Measurements from ENCODE around the gene CCL27.
A peak's percentile ranks its signal among the peaks of the same experiment; 100 is the strongest.

CCL27 gene

GRCh38 chr9:34662526-34663302 is at the start of gene CCL27:
CCL27 (minus strand) TSS chr9:34662657; CDS start chr9:34662633, 24 bp downstream.
- DNase-seq = peak; percentile 32

GRCh38 chr9:34712140-34712539 is 49.7 kb upstream of the CCL27 start:
- no peak for DNase-seq

DNA sequence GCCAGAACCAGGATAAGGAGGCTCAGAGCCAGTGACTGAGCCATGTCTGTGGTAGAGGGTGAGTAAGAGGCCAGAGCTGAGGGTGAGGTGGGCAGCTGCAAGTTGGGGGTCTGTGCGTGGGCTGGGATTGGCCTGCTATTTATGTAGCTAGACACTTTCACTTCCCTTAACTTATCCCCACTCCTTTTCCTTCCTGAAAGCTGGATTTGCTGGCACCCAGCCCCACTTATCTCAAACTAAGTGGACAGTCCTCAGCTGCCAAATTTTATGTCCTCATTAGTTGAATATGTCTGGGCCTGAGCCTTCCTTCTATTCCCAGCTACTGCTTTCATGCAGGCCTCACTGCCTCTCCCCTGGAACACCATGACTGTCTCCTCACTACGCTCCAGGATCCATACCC is 47.6 kb upstream of the CCL27 start, which contains the start of gene CCL21:
TSS of gene CCL21 (minus strand) at position 114 of the 400 bp plus-strand sequence. CDS start at position 44, 70 bp downstream.
- no peak for DNase-seq

- no peak for DNase-seq
Observed at GRCh38 chr9:34709196-34709978, 46.9 kb upstream of the CCL27 start.

GRCh38 chr9:34707130-34707529 is 44.7 kb upstream of the CCL27 start:
- DNase-seq = no peak

DNA sequence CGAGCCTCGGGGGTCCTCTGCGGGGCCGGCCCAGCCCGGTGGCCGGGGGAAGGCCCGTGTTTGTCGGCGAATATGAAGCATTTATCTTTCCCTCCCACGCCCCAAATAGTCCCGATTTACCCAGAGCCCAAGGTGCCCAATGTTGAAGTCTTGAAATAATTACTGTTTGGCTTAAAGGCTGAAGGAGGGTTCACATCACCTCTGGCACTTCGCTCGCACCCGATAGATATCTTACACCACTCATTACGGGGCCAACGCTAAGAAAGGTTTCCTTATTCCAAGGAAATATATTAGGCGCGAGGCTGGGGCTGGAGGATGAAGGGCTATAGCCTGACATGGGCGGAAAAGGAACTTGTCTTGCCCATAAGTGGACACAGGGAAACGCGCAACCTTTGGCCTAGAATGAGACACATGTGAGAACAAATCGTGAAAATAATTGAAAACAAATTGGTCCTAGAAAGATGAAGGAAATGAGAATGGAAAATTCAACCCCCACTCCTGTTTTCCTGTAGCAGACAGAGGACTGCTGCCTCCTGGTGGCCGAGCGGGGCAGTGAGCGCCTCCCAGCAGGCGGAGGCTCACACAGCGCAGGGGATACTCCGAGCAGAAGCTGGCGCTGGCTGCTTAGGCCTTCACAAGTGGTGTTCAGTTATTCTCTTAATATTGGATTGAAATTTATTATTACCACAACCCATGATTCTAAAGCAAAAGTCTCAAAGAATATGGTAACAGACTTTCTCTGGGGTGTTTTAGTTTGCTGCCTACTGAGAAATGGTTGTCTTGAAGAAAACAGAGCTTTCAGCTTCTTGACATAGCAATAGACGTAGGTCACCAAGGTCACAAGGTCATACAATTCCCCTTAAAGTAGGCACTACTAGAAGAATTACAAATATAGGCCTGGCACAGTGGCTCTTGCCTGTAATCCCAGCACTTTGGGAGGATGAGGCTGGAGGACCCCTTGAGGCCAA is 39.6 kb upstream of the CCL27 start:
- DNase-seq = peak; percentile 88

DNA sequence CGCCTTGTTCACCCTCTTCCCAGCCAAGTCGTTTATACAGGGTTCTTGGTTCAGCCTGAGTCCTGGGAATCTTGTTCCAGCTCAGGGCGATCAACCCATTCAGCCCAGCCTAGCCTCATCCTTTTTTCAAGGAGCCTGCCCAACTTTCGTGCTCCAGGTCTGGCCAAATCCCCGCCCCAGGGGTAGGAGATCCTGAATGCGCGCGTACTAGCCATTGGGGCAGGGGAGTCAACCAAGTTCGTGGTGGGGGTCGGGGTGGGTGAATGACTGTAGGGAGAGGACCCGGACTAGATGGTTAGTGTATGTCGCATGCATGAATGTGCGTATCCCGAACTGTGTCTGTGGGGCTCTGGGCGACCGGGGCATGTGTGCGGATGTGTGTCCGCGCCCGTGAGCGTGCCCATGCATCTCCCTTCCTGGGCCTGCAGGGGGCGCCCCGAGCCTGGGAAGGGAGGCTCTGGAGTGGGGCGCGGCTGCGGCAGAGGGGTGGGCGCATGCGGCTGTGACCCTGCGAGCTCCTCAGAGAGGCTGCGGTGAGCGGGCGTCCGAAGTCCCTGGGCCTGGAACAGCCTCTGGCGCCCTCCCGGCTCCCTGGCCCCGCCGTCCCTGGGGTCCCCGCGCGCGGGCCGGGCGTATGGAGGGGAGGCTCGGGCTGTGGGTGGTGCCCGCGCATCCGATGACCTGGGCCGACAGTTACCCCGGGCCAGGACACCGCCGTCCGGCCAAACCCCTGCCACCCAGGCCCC is 38.7 kb upstream of the CCL27 start:
- DNase-seq = peak; percentile 81

DNA sequence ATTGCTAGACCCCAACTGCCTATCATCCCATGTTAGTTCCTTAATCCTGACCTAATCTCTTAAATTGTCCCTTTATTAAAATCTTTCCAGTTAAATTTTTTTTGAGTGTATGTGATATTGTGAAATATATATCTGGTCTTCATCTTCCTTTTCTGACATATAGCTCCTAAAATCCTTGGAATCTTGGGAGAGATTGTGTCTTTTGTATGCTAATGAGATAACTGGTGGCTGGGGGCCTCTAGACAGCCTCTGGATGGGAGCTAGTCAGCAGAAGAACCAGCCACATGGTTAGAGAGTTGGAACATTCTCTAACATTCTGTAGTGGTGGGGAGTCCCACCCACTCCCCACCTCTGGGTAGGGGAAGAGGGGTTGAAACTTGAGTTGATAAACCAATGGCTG is 32.4 kb upstream of the CCL27 start:
- no peak for DNase-seq

DNA sequence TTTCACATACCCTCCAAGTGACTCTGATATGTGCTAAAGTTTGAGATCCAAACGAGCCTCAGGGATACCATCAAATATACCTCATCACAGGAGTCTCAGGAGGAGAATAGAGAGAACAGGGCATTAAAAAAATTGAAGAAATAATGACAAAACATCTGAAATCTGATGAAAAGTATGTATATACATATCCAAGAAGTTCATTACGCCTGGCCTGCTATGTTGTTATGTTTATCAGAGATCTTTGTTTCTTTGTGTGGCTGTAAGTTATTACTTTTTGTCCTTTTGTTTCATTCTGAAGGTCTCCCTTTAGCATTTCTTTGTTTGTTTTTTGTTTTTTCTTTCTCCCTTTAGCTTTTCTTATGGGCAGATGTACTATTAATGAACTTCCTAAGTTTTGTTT is 31.1 kb upstream of the CCL27 start:
- no peak for DNase-seq

- no peak for DNase-seq
Observed at GRCh38 chr9:34691936-34692315, 29.5 kb upstream of the CCL27 start.

GRCh38 chr9:34690983-34691935 is 28.8 kb upstream of the CCL27 start, which contains the start of gene CCL19:
CCL19 (minus strand) TSS chr9:34691276; CDS start chr9:34691139, 137 bp downstream.
- DNase-seq = no peak

- DNase-seq = no peak
Observed at GRCh38 chr9:34689512-34689911, 27.1 kb upstream of the CCL27 start.

GRCh38 chr9:34689116-34689470 is 26.6 kb upstream of the CCL27 start:
- DNase-seq = no peak

- no peak for DNase-seq
Observed at GRCh38 chr9:34688329-34689115, 26.1 kb upstream of the CCL27 start.

DNA sequence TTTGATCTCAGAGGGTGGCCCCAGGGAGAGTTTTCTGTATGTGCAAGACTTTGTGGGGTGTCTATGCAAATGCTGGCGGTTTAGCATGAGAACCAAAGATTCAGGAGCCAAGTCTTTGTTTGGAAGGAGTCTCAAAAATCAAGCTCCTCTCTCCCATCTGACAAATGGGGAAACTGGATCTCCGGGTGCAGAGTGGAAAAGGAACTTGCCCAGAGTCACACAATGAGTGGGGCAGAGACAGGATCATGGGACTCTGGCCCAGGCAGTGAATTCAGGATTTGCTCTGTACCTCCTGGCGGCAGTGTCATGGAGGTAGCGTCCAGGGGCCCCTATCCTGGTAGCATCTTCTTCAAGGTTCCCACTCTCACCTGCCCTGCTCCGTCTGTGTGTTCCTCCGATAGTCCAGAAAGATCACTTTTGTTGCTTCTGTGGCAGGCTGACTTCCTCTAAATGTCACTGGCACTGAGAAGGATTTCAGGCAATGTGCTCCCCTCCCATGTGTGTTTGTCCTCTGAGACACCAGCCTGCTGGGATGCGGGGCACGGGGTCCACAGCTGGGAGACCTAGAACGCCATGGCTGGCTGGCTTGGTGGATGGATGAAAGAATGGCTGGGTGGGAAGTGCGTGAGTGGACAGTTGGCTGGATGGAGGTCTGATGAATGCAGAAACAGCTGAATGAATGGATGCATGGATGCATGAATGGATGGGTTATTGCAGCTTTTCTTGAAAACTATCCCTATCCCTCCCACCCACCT is 25.0 kb upstream of the CCL27 start:
- DNase-seq = no peak

- no peak for DNase-seq
Observed at GRCh38 chr9:34686732-34687131, 24.3 kb upstream of the CCL27 start.

DNA sequence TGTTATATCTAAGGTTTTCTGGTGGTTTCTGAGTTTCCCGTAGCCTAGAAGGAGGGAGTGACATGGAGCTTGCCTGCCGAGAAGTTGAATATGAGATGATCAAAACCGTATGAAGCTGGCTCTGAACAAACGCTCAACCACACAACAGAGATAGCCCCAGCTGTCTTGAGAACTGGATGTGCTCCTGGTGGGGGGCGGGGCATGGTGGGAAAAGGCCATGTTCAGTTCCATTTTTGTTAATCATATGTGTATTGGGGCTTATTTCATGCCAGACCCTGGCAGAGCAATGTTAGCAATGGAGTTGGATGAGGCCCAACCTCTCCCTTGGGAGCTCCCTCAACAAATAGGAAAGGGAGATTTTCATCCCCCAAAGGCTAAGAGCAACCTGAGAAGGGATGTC is 23.8 kb upstream of the CCL27 start:
- DNase-seq = no peak

- no peak for DNase-seq
Observed at GRCh38 chr9:34685591-34685990, 23.1 kb upstream of the CCL27 start.

DNA sequence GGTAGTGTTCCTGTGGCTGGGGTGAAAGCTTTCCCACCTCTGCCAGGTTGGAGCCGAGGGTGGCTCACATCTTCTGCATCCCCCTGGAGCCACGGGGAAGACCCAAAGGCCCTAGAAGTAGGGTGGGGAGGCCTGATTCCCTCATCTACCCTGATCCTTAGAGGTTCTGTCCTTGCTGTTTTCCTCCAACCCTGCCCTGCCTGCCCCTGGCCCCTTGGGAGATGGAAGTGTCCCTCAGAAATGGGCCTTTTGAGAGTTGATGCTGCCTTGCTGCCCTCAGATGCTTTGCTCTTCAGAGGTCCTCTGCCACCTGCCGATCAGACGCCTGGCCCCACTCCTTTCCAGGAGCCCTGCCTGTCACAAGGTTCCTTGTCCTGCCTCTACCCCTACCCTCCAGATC is 22.4 kb upstream of the CCL27 start:
- DNase-seq = no peak

Measured in activated T-cell treated with anti-CD3 and anti-CD28 coated beads, Interleukin-2, amount 50 U/mL, for 1 hour (primary cell).